K562 (cell line): ENCODE measurements around the gene EFNA2. TPM values are rescaled to one million over a fixed set of nuclear protein-coding genes. Genes with fewer than 3 reads are reported as not detected.

Source experiments
- BRCA1 ChIP-seq, 2 experiments: fragments of 450-650 bp in 1 of 2; sonication (generic) in 1 of 2; formaldehyde crosslinking in 1 of 2; IDR thresholded peaks; 2 replicates each; pipeline versions ENCODE4 v1.5.0 to v1.6.1; 2017 to 2020; ENCODE audit warnings: mild to moderate bottlenecking in 1 of 2, missing genetic modification reagents in 1 of 2
- CBX8 ChIP-seq: fragments of 200-600 bp; sonication (generic); IDR thresholded peaks from 2 replicates; pipeline ENCODE4 v1.6.1; 2012; ENCODE audit warnings: borderline replicate concordance, mixed run types, low read depth, mild to moderate bottlenecking, moderate library complexity, mixed read lengths, low read length, control low read depth, inconsistent platforms; ENCODE audit not compliant: poor library complexity, severe bottlenecking; ENCODE audit errors: extremely low read depth
- CEBPZ ChIP-seq: fragments of 150-350 bp; IDR thresholded peaks from 2 replicates; pipeline ENCODE4 v1.6.1; 2014; ENCODE audit warnings: low read depth, mild to moderate bottlenecking, low read length, borderline replicate concordance
- E2F3 ChIP-seq: fragments of 250-450 bp; sonication (Bioruptor Pico); IDR thresholded peaks from 2 replicates; pipeline ENCODE4 v1.4.0; 2020; ENCODE audit warnings: mild to moderate bottlenecking
- ELF2 ChIP-seq: fragments of 250-450 bp; sonication (Bioruptor Pico); IDR thresholded peaks from 2 replicates; pipeline ENCODE4 v1.5.0; 2021; ENCODE audit warnings: mild to moderate bottlenecking
- HNRNPL ChIP-seq: fragments of 200-400 bp; formaldehyde crosslinking; IDR thresholded peaks from 2 replicates; pipeline ENCODE4 v1.6.1; 2017; ENCODE audit warnings: low read depth, mild to moderate bottlenecking, low read length
- HSF4 ChIP-seq: fragments of 250-450 bp; sonication (Bioruptor Pico); IDR thresholded peaks from 2 replicates; pipeline ENCODE4 v2.1.2; 2022; ENCODE audit warnings: mild to moderate bottlenecking, moderate library complexity, borderline replicate concordance
- NR2C1 ChIP-seq, 2 experiments: fragments of 450-650 bp; IDR thresholded peaks; 2 replicates each; pipeline ENCODE4 v1.6.1; 2017; ENCODE audit warnings: mild to moderate bottlenecking in 2 of 2, antibody characterized with exemption in 1 of 2, inconsistent platforms in 1 of 2, missing compliant biosample characterization in 1 of 2, missing genetic modification characterization in 1 of 2
- NR2C2 ChIP-seq, 2 experiments: fragments of 200-800 bp in 1 of 2; sonication (Bioruptor generic) in 1 of 2; sonication (generic) in 1 of 2; formaldehyde crosslinking in 1 of 2; IDR thresholded peaks; 2 replicates each; pipeline versions ENCODE4 v1.6.1 to v1.8.0; 2016 to 2022; ENCODE audit warnings: mild to moderate bottlenecking in 1 of 2, missing compliant biosample characterization in 1 of 2, missing genetic modification characterization in 1 of 2, missing genetic modification reagents in 1 of 2
- RREB1 ChIP-seq: fragments of 250-450 bp; sonication (Bioruptor Pico); IDR thresholded peaks from 2 replicates; pipeline ENCODE4 v1.4.0; 2020
- SMAD2 ChIP-seq: fragments of 150-350 bp; IDR thresholded peaks from 2 replicates; pipeline ENCODE4 v1.6.1; 2014; ENCODE audit warnings: low read depth, mild to moderate bottlenecking, low read length
- TCF3 ChIP-seq: sonication (generic); formaldehyde crosslinking; IDR thresholded peaks from 2 replicates; pipeline ENCODE4 v1.4.0; 2020; ENCODE audit warnings: mild to moderate bottlenecking, missing genetic modification reagents
- TCF7L2 ChIP-seq: fragments of 150-350 bp; IDR thresholded peaks from 2 replicates; pipeline ENCODE4 v1.6.1; 2016; ENCODE audit warnings: low read depth, mild to moderate bottlenecking, low read length, moderate library complexity
- ZC3H4 ChIP-seq: sonication (generic); formaldehyde crosslinking; IDR thresholded peaks from 2 replicates; pipeline ENCODE4 v1.9.0; 2021; ENCODE audit warnings: missing genetic modification reagents, borderline replicate concordance
- ZNF143 ChIP-seq: sonication (generic); formaldehyde crosslinking; IDR thresholded peaks from 2 replicates; pipeline ENCODE4 v1.9.0; 2022; ENCODE audit warnings: mild to moderate bottlenecking, missing genetic modification reagents
- ZNF165 ChIP-seq: fragments of 250-450 bp; sonication (Bioruptor Pico); IDR thresholded peaks from 2 replicates; pipeline ENCODE4 v1.4.0; 2020; ENCODE audit warnings: borderline replicate concordance
- ZNF785 ChIP-seq: fragments of 250-450 bp; sonication (Bioruptor Pico); IDR thresholded peaks from 2 replicates; pipeline ENCODE4 v1.4.0; 2020; ENCODE audit warnings: mild to moderate bottlenecking
- polyA plus RNA-seq, 8 experiments: library from polyadenylated mRNA; depleted of rRNA in 4 of 8; stranded (reverse) in 5 of 8; unstranded in 3 of 8; fragments of >200 nt; fragmentation: Nextera tagmentation in 2 of 8; fragmentation: Illumina TruSeq in 1 of 8; extraction: Ambion mirVana in 2 of 8; extraction: Trizol in 1 of 8; gene quantifications; 2 replicates each; pipeline versions ENCODE4 v1.2.1 to v1.2.3, GENCODE V29; 2011 to 2014; ENCODE audit warnings: inconsistent platforms in 1 of 8, missing spikeins in 1 of 8
- total RNA-seq, 7 experiments: library from RNA; depleted of rRNA in 6 of 7; stranded (reverse); fragments of >200 nt in 6 of 7; fragmentation: Illumina TruSeq in 2 of 7; extraction: Trizol in 2 of 7; gene quantifications; 2 replicates each; pipeline versions ENCODE4 v1.2.1 to v1.2.3, GENCODE V29; 2011 to 2021; ENCODE audit warnings: low replicate concordance in 1 of 7
- TF ChIP-seq, protein P1 (sequence below): sonication (generic); formaldehyde crosslinking; IDR thresholded peaks from 2 replicates; pipeline ENCODE4 v1.9.0; 2022; ENCODE audit warnings: mild to moderate bottlenecking, missing genetic modification reagents

EFNA2 gene
- total and polyA plus RNA-seq, 9 of the 15 experiments (the other 6 are each of a cell fraction or from before 2014, with no cell fraction given), result 0.11 to 0.44 (median 0.15) TPM; not detected in 6

- no peak for TF ChIP-seq CEBPZ
- no peak for TF ChIP-seq NR2C2 (CRISPR knock-in tag; IDR thresholded peaks at IDR 0.05)
- TF ChIP-seq NR2C2 (tag; IDR thresholded peaks at IDR 0.05), result 0 out of 2 replicates have a peak, but pooled peaks have one; percentile 46
- TF ChIP-seq RREB1 (CRISPR knock-in tag), result no peak; the same call in 1 of the 2 replicates
- peak; percentile 47; the same call in 1 of the 2 replicates for TF ChIP-seq ZC3H4 (CRISPR knock-in tag)
- TF ChIP-seq SMAD2, result no peak
- no peak for TF ChIP-seq ZNF785 (CRISPR knock-in tag)
- no peak for TF ChIP-seq BRCA1 (IDR thresholded peaks at IDR 0.05)
- no peak for TF ChIP-seq BRCA1 (CRISPR knock-in tag; IDR thresholded peaks at IDR 0.05)
- no peak for TF ChIP-seq E2F3 (CRISPR knock-in tag)
- no peak for TF ChIP-seq NR2C1 (IDR thresholded peaks at IDR 0.05)
- no peak for TF ChIP-seq NR2C1 (tag; IDR thresholded peaks at IDR 0.05)
- no peak for TF ChIP-seq HSF4
- no peak for TF ChIP-seq TCF7L2
- TF ChIP-seq ELF2 (CRISPR knock-in tag), result no peak
- TF ChIP-seq, protein P1, sequence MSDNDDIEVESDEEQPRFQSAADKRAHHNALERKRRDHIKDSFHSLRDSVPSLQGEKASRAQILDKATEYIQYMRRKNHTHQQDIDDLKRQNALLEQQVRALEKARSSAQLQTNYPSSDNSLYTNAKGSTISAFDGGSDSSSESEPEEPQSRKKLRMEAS (CRISPR knock-in tag), result peak; percentile 16; the same call in 1 of the 2 replicates
- no peak for TF ChIP-seq ZNF143 (CRISPR knock-in tag)
- no peak for TF ChIP-seq ZNF165 (CRISPR knock-in tag)
- TF ChIP-seq TCF3 (CRISPR knock-in tag), result 0 out of 2 replicates have a peak, but pooled peaks have one; percentile 3
- no peak for TF ChIP-seq HNRNPL
- TF ChIP-seq CBX8, result no peak
These were observed 36.8 kb upstream of the EFNA2 start (continued) for GRCh38 chr19:1248786-1249297.
